Keratinocyte (primary cell): Measurements from ENCODE around the gene VDAC2. TPM values are rescaled to one million over a fixed set of nuclear protein-coding genes. Genes with fewer than 3 reads are reported as not detected.
A peak's percentile ranks its signal among the peaks of the same experiment; 100 is the strongest.

ENCODE experiments used
- DNase-seq: peaks from one replicate; pipeline ENCODE4 v3.0.0-alpha.2; 2011; ENCODE audit warnings: low read depth, missing footprints, low spot score
- FAIRE-seq: peaks from 2 replicates; lab custom pipeline; 2011; peaks lifted over from hg19 to GRCh38; lab: Jason Lieb, UNC
- H2AFZ ChIP-seq: 2 replicates; pipeline ENCODE4 v1.6.0; 2012; ENCODE audit warnings: low read length, control low read depth, inconsistent platforms; ENCODE audit not compliant: control insufficient read depth
- H3K27ac ChIP-seq: 2 replicates; pipeline ENCODE4 v1.5.1; 2011; ENCODE audit warnings: low read length; ENCODE audit not compliant: control insufficient read depth, insufficient read depth
- H3K27me3 ChIP-seq: 3 replicates; pipeline ENCODE4 v1.6.0; 2011; ENCODE audit warnings: low read length; ENCODE audit not compliant: control insufficient read depth, insufficient read depth; ENCODE audit errors: extremely low read depth
- H3K36me3 ChIP-seq, 2 experiments: 2 replicates in 1 of 2; 3 replicates in 1 of 2; pipeline ENCODE4 v1.5.1; 2011; ENCODE audit warnings: low read length in 2 of 2, mild to moderate bottlenecking in 1 of 2; ENCODE audit not compliant: control insufficient read depth in 2 of 2, insufficient read depth in 2 of 2; ENCODE audit errors: extremely low read depth in 1 of 2
- H3K4me1 ChIP-seq: 3 replicates; pipeline ENCODE4 v1.5.1; 2011; ENCODE audit warnings: low read length; ENCODE audit not compliant: control insufficient read depth, insufficient read depth; ENCODE audit errors: extremely low read depth
- H3K4me2 ChIP-seq: 3 replicates; pipeline ENCODE4 v1.6.0; 2011; ENCODE audit warnings: low read depth, low read length; ENCODE audit not compliant: control insufficient read depth, insufficient read depth; ENCODE audit errors: extremely low read depth
- H3K4me3 ChIP-seq, 3 experiments: fragments of 200-600 bp in 1 of 3; sonication (generic) in 1 of 3; 2 replicates in 2 of 3; 3 replicates in 1 of 3; pipeline ENCODE4 v1.5.1; 2011 to 2016; ENCODE audit warnings: low read length in 3 of 3, mild to moderate bottlenecking in 3 of 3, control low read depth in 2 of 3, inconsistent platforms in 1 of 3, low read depth in 1 of 3, mixed read lengths in 1 of 3, mixed run types in 1 of 3, moderate library complexity in 1 of 3; ENCODE audit not compliant: control insufficient read depth in 2 of 3, insufficient read depth in 2 of 3; ENCODE audit errors: extremely low read depth in 1 of 3
- H3K79me2 ChIP-seq: 2 replicates; pipeline ENCODE4 v1.6.0; 2012; ENCODE audit warnings: low read length; ENCODE audit not compliant: control insufficient read depth, insufficient read depth
- H3K9ac ChIP-seq: 3 replicates; pipeline ENCODE4 v1.6.0; 2011; ENCODE audit warnings: low read length; ENCODE audit not compliant: control insufficient read depth, insufficient read depth; ENCODE audit errors: extremely low read depth
- H3K9me1 ChIP-seq: 3 replicates; pipeline ENCODE4 v1.6.0; 2011; ENCODE audit warnings: low read length; ENCODE audit not compliant: control insufficient read depth, insufficient read depth; ENCODE audit errors: extremely low read depth
- H3K9me3 ChIP-seq: 2 replicates; pipeline ENCODE4 v1.5.1; 2012; ENCODE audit warnings: low read depth, low read length; ENCODE audit not compliant: control insufficient read depth
- H4K20me1 ChIP-seq: 3 replicates; pipeline ENCODE4 v1.6.0; 2011; ENCODE audit warnings: low read length; ENCODE audit not compliant: control insufficient read depth, insufficient read depth; ENCODE audit errors: extremely low read depth
- EZH2 ChIP-seq: IDR thresholded peaks from one replicate; pipeline ENCODE4 v1.6.1; 2012; ENCODE audit warnings: inconsistent platforms, mild to moderate bottlenecking, low read length, moderate library complexity
- dilution Hi-C: fragments of 300-500 bp; cut with MboI; formaldehyde crosslinking; loops from one replicate; pipeline ENCODE4 v1.7.0; 2020; ENCODE audit warnings: low sequenced_read_pairs; ENCODE audit not compliant: extremely low pct_ligation_motif_present
- polyA plus RNA-seq, 5 experiments: library from polyadenylated mRNA; depleted of rRNA in 3 of 5; stranded (reverse) in 3 of 5; stranded (forward) in 1 of 5; unstranded in 1 of 5; fragments of >200 nt; gene quantifications; 1 replicate in 1 of 5; 2 replicates in 3 of 5; 3 replicates in 1 of 5; pipeline versions ENCODE4 v1.2.1 to v1.2.3, GENCODE V29; 2011 to 2012; ENCODE audit warnings: missing spikeins in 2 of 5, low read depth in 1 of 5, low replicate concordance in 1 of 5
- TF ChIP-seq, protein P1 (sequence below), 3 experiments: IDR thresholded peaks in 1 of 3; conservative IDR thresholded peaks in 1 of 3; optimal IDR thresholded peaks in 1 of 3; 2 replicates in 2 of 3; 3 replicates in 1 of 3; pipeline versions ENCODE3 to v1.5.1; 2011; ENCODE audit warnings: low read length in 3 of 3, mild to moderate bottlenecking in 3 of 3, moderate library complexity in 2 of 3, control low read depth in 1 of 3, inconsistent platforms in 1 of 3; ENCODE audit not compliant: insufficient read depth in 2 of 3; ENCODE audit errors: extremely low read depth in 1 of 3

Gene VDAC2
- polyA plus RNA-seq, 1 donor (not counting 4 experiments of a cell fraction or from before 2014, with no cell fraction given), result 152 TPM

DNA sequence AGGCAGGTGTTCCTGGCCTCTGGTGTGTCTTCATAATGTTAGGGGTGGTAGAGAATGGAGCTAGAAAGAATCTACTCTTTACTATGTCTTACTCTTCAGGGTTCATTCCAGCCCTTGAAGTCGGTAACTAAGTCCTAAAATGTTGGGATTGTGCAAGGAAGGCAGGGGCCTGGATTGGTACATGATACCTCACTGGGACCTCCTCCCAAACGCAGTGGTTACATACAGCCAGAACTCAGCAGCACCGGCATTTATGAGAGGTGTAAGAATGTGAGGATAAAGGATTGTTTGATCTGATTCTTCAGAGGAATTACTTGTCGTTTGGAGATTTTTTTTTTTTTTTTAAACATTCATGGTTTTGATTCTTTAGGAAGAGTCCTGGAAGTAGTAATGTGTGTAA is 18.2 kb downstream of the VDAC2 start:
- DNase-seq (no peak), FAIRE-seq (no peak)
- peaks cover 55% of the 10 kb centered on the region for H3K79me2 ChIP-seq
- peaks cover 25 to 46% of the 10 kb centered on the region in 2 experiments for H3K36me3 ChIP-seq
- H3K4me1 ChIP-seq, result peaks cover 55% of the 10 kb centered on the region
- peaks cover 49% of the 10 kb centered on the region for H4K20me1 ChIP-seq
- dilution Hi-C loops, result no loop called here
- H3K9me3 ChIP-seq, result no peaks in the 10 kb centered on the region
- H3K9ac ChIP-seq, result no peak overlapping the region
- H3K27me3 ChIP-seq, result no peaks in the 10 kb centered on the region
- H2AFZ ChIP-seq, result no peak overlapping the region
- no peak overlapping the region for H3K4me3 ChIP-seq
- H3K9me1 ChIP-seq, result peaks cover 3% of the 10 kb centered on the region
- no peak for TF ChIP-seq EZH2
- TF ChIP-seq, protein P1, sequence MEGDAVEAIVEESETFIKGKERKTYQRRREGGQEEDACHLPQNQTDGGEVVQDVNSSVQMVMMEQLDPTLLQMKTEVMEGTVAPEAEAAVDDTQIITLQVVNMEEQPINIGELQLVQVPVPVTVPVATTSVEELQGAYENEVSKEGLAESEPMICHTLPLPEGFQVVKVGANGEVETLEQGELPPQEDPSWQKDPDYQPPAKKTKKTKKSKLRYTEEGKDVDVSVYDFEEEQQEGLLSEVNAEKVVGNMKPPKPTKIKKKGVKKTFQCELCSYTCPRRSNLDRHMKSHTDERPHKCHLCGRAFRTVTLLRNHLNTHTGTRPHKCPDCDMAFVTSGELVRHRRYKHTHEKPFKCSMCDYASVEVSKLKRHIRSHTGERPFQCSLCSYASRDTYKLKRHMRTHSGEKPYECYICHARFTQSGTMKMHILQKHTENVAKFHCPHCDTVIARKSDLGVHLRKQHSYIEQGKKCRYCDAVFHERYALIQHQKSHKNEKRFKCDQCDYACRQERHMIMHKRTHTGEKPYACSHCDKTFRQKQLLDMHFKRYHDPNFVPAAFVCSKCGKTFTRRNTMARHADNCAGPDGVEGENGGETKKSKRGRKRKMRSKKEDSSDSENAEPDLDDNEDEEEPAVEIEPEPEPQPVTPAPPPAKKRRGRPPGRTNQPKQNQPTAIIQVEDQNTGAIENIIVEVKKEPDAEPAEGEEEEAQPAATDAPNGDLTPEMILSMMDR (optimal IDR thresholded peaks at IDR 0.05 in 1 of 3, IDR thresholded peaks at IDR 0.05 in 1 of 3, conservative IDR thresholded peaks at IDR 0.05 in 1 of 3; ENCODE audit: extremely low read depth in 1 of 3, insufficient read depth in 2 of 3, low read length in 3 of 3), result no peak
- H3K27ac ChIP-seq, result peak overlapping the region; percentile 36
- H3K4me2 ChIP-seq, result no peak overlapping the region

DNA sequence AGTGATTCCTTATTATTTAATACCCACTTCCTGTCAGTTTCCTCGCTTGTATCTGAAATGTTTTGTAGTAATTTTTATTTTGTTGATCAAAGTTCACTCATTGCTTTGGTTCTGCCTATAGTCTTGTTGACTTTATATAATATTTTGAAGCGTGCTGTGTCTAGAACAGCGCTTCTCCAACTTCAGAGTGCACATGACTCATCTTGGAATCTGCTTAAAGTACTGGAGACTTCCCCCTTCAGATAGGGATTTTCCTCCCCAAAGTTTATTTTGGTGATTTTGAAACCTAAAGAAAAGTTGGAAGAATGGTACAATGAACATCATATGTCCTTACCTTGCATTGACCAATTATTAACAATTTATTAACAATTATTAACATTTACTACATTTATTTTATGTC is 19.4 kb downstream of the VDAC2 start:
- H2AFZ ChIP-seq, result no peak overlapping the region
- H3K9ac ChIP-seq, result no peak overlapping the region
- FAIRE-seq, result no peak
- peaks cover 44% of the 10 kb centered on the region for H3K79me2 ChIP-seq
- DNase-seq, result no peak
- dilution Hi-C loops, result no loop called here
- TF ChIP-seq EZH2, result no peak
- TF ChIP-seq, protein P1 (optimal IDR thresholded peaks at IDR 0.05 in 1 of 3, IDR thresholded peaks at IDR 0.05 in 1 of 3, conservative IDR thresholded peaks at IDR 0.05 in 1 of 3; ENCODE audit: extremely low read depth in 1 of 3, insufficient read depth in 2 of 3, low read length in 3 of 3), result no peak
- no peaks in the 10 kb centered on the region for H3K27me3 ChIP-seq
- H3K9me3 ChIP-seq, result no peaks in the 10 kb centered on the region
- peaks cover 3% of the 10 kb centered on the region for H3K9me1 ChIP-seq
- peaks cover 20 to 44% of the 10 kb centered on the region in 2 experiments for H3K36me3 ChIP-seq
- no peak overlapping the region for H3K4me2 ChIP-seq
- no peak overlapping the region for H3K4me3 ChIP-seq
- peaks cover 48% of the 10 kb centered on the region for H3K4me1 ChIP-seq
- H4K20me1 ChIP-seq, result peaks cover 43% of the 10 kb centered on the region
- no peak overlapping the region for H3K27ac ChIP-seq
